ENCODE data around the gene LPCAT2.

Gene LPCAT2

DNA sequence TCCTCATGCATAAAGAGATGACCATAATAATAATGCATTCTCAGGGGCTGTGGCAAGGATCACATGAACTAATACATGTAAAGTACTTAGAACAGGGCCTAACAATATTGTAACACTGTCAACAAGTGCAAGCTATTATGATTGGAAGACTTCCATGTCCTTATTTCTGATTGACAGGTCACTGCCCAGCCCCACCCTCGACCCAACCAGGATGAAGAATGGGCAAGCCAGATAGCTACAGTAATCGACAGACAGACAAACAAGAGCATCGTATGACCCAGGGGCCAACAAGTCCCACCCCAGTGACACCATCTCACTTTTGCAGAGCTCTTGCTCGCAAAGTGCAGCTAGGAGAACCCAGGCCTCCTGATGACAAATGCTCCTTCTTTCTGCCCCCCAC, 44.5 kb upstream of the LPCAT2 start:
- no peak for TF ChIP-seq ARNTL (CRISPR knock-in tag; IDR thresholded peaks at IDR 0.05; ENCODE audit: borderline replicate concordance, low read depth)
- TF ChIP-seq TOX (CRISPR knock-in tag; IDR thresholded peaks at IDR 0.05; ENCODE audit: borderline replicate concordance), result no peak
- TF ChIP-seq TCF4 (CRISPR knock-in tag; IDR thresholded peaks at IDR 0.05; ENCODE audit: borderline replicate concordance), result no peak
- no peak for TF ChIP-seq ZC3H10 (CRISPR knock-in tag; IDR thresholded peaks at IDR 0.05)
- TF ChIP-seq POU6F1 (CRISPR knock-in tag; IDR thresholded peaks at IDR 0.05; ENCODE audit: borderline replicate concordance, low read depth), result no peak
- no peak for TF ChIP-seq OSR1 (CRISPR knock-in tag; IDR thresholded peaks at IDR 0.05)
- no peak for TF ChIP-seq GLIS3 (CRISPR knock-in tag; IDR thresholded peaks at IDR 0.05)
- TF ChIP-seq ZNF70 (CRISPR knock-in tag; IDR thresholded peaks at IDR 0.05), result no peak
- TF ChIP-seq ESRRG (CRISPR knock-in tag; IDR thresholded peaks at IDR 0.05), result no peak
- no peak for TF ChIP-seq ZNF8 (CRISPR knock-in tag; IDR thresholded peaks at IDR 0.05)
- TF ChIP-seq ZFP30 (CRISPR knock-in tag; IDR thresholded peaks at IDR 0.05), result no peak
- ATAC-seq, result no peak

GRCh38 chr16:55465077-55465896, 43.6 kb upstream of the LPCAT2 start:
- ATAC-seq, result peak; percentile 97
- TF ChIP-seq SNAI2 (CRISPR knock-in tag; IDR thresholded peaks at IDR 0.05) (no peak), TOX (CRISPR knock-in tag; IDR thresholded peaks at IDR 0.05; ENCODE audit: borderline replicate concordance) (no peak), ARNTL (CRISPR knock-in tag; IDR thresholded peaks at IDR 0.05; ENCODE audit: borderline replicate concordance, low read depth) (no peak), ZFP3 (CRISPR knock-in tag; IDR thresholded peaks at IDR 0.05) (no peak), ZNF565 (CRISPR knock-in tag; conservative IDR thresholded peaks at IDR 0.05; ENCODE audit: low read depth) (no peak), ZNF70 (CRISPR knock-in tag; IDR thresholded peaks at IDR 0.05) (no peak), RARB (CRISPR knock-in tag; IDR thresholded peaks at IDR 0.05) (no peak), POU6F1 (CRISPR knock-in tag; IDR thresholded peaks at IDR 0.05; ENCODE audit: borderline replicate concordance, low read depth) (no peak), ISL1 (CRISPR knock-in tag; IDR thresholded peaks at IDR 0.05) (no peak), ZFP30 (CRISPR knock-in tag; IDR thresholded peaks at IDR 0.05) (no peak), CREB5 (CRISPR knock-in tag; IDR thresholded peaks at IDR 0.05; ENCODE audit: low read depth) (no peak), ZC3H10 (CRISPR knock-in tag; IDR thresholded peaks at IDR 0.05) (no peak), PPARA (CRISPR knock-in tag; IDR thresholded peaks at IDR 0.05; ENCODE audit: borderline replicate concordance) (no peak), OSR1 (CRISPR knock-in tag; IDR thresholded peaks at IDR 0.05) (no peak), GLIS3 (CRISPR knock-in tag; IDR thresholded peaks at IDR 0.05) (no peak), TCF4 (CRISPR knock-in tag; IDR thresholded peaks at IDR 0.05; ENCODE audit: borderline replicate concordance) (no peak), BACH2 (CRISPR knock-in tag; IDR thresholded peaks at IDR 0.05; ENCODE audit: borderline replicate concordance) (no peak), CSRNP3 (CRISPR knock-in tag; IDR thresholded peaks at IDR 0.05) (no peak)
- TF ChIP-seq, protein P1, sequence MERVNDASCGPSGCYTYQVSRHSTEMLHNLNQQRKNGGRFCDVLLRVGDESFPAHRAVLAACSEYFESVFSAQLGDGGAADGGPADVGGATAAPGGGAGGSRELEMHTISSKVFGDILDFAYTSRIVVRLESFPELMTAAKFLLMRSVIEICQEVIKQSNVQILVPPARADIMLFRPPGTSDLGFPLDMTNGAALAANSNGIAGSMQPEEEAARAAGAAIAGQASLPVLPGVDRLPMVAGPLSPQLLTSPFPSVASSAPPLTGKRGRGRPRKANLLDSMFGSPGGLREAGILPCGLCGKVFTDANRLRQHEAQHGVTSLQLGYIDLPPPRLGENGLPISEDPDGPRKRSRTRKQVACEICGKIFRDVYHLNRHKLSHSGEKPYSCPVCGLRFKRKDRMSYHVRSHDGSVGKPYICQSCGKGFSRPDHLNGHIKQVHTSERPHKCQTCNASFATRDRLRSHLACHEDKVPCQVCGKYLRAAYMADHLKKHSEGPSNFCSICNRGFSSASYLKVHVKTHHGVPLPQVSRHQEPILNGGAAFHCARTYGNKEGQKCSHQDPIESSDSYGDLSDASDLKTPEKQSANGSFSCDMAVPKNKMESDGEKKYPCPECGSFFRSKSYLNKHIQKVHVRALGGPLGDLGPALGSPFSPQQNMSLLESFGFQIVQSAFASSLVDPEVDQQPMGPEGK (CRISPR knock-in tag; IDR thresholded peaks at IDR 0.05; ENCODE audit: borderline replicate concordance), result no peak
- TF ChIP-seq, protein P2, sequence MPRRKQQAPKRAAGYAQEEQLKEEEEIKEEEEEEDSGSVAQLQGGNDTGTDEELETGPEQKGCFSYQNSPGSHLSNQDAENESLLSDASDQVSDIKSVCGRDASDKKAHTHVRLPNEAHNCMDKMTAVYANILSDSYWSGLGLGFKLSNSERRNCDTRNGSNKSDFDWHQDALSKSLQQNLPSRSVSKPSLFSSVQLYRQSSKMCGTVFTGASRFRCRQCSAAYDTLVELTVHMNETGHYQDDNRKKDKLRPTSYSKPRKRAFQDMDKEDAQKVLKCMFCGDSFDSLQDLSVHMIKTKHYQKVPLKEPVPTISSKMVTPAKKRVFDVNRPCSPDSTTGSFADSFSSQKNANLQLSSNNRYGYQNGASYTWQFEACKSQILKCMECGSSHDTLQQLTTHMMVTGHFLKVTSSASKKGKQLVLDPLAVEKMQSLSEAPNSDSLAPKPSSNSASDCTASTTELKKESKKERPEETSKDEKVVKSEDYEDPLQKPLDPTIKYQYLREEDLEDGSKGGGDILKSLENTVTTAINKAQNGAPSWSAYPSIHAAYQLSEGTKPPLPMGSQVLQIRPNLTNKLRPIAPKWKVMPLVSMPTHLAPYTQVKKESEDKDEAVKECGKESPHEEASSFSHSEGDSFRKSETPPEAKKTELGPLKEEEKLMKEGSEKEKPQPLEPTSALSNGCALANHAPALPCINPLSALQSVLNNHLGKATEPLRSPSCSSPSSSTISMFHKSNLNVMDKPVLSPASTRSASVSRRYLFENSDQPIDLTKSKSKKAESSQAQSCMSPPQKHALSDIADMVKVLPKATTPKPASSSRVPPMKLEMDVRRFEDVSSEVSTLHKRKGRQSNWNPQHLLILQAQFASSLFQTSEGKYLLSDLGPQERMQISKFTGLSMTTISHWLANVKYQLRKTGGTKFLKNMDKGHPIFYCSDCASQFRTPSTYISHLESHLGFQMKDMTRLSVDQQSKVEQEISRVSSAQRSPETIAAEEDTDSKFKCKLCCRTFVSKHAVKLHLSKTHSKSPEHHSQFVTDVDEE (CRISPR knock-in tag; IDR thresholded peaks at IDR 0.05), result no peak
